GM12878 (cell line): ENCODE results near the gene HBZ. TPM values are rescaled to one million over a fixed set of nuclear protein-coding genes. Genes with fewer than 3 reads are reported as not detected.

ENCODE experiments used
- ATAC-seq: fragments of 200-7000 bp; cut with Tn5 transposase; 3 replicates; pipeline ENCODE4 v1.9.1; 2020; ENCODE audit warnings: mild to moderate bottlenecking, moderate library complexity
- BruUV-seq: library from RNA; stranded (reverse); fragments of 400-500 nt; replicated peaks from 2 replicates; lab custom pipeline; 2021; lab: Mats Ljungman, UMichigan
- CTCF ChIA-PET: fragments of 300-600 bp; sonication (Branson Sonifier 250); formaldehyde crosslinking; extraction: SDS; loops from one replicate; lab custom pipeline; 2021; ENCODE audit warnings: inconsistent platforms; lab: Yijun Ruan, JAX
- POLR2A ChIA-PET: fragments of 350-600 bp; formaldehyde crosslinking; extraction: SDS; loops from one replicate; lab custom pipeline; 2021; ENCODE audit warnings: inconsistent platforms; lab: Charles Lee
- RAD21 ChIA-PET: fragments of 300-600 bp; sonication (Branson Sonifier 250); formaldehyde crosslinking; loops from one replicate; lab custom pipeline; 2023; ENCODE audit warnings: antibody characterized with exemption; ENCODE audit not compliant: unreplicated experiment; lab: Charles Lee
- SMC1A ChIA-PET: fragments of 300-600 bp; sonication (Branson Sonifier 250); formaldehyde crosslinking; loops from one replicate; lab custom pipeline; 2023; ENCODE audit not compliant: unreplicated experiment, uncharacterized antibody; lab: Charles Lee
- DNase-seq: peaks from one replicate; pipeline ENCODE4 v3.0.0-alpha.2; 2011; ENCODE audit warnings: low read depth, low spot score
- FAIRE-seq: peaks from 3 replicates; lab custom pipeline; 2011; peaks lifted over from hg19 to GRCh38; lab: Jason Lieb, UNC
- H2AFZ ChIP-seq: 2 replicates; pipeline ENCODE4 v1.6.0; 2011; ENCODE audit warnings: low read depth, low read length, control low read depth; ENCODE audit not compliant: control insufficient read depth
- H3K27ac ChIP-seq: 2 replicates; pipeline ENCODE4 v1.5.1; 2011; ENCODE audit warnings: control low read depth; ENCODE audit not compliant: control insufficient read depth, insufficient read depth
- H3K27me3 ChIP-seq, 2 experiments: replicated peaks in 1 of 2; 2 replicates each; pipeline versions ENCODE4 v1.6.0 to v1.6.1; 2011; ENCODE audit warnings: low read length in 1 of 2; ENCODE audit not compliant: control insufficient read depth in 2 of 2, insufficient read depth in 2 of 2
- H3K36me3 ChIP-seq, 2 experiments: 2 replicates each; pipeline ENCODE4 v1.5.1; 2011; ENCODE audit warnings: low read length in 1 of 2; ENCODE audit not compliant: control insufficient read depth in 2 of 2, insufficient read depth in 2 of 2
- H3K4me1 ChIP-seq: 2 replicates; pipeline ENCODE4 v1.6.1; 2011; ENCODE audit warnings: mild to moderate bottlenecking, low read length, moderate library complexity, mixed read lengths; ENCODE audit not compliant: control insufficient read depth, insufficient read depth
- H3K4me2 ChIP-seq: 2 replicates; pipeline ENCODE4 v1.6.0; 2011; ENCODE audit warnings: control low read depth; ENCODE audit not compliant: control insufficient read depth, insufficient read depth
- H3K4me3 ChIP-seq: fragments of 200-600 bp; sonication (generic); 2 replicates; pipeline ENCODE4 v1.5.1; 2016
- H3K79me2 ChIP-seq: 2 replicates; pipeline ENCODE4 v1.6.0; 2011; ENCODE audit warnings: low read length; ENCODE audit not compliant: control insufficient read depth, insufficient read depth
- H3K9ac ChIP-seq: 2 replicates; pipeline ENCODE4 v1.8.0; 2011; ENCODE audit warnings: low read length, control low read depth, mixed read lengths; ENCODE audit not compliant: control insufficient read depth, insufficient read depth
- H3K9me3 ChIP-seq: replicated peaks from 3 replicates; pipeline ENCODE4 v1.5.1; 2011; ENCODE audit warnings: mild to moderate bottlenecking, low read length; ENCODE audit not compliant: control insufficient read depth, insufficient read depth
- H4K20me1 ChIP-seq: 2 replicates; pipeline ENCODE4 v1.6.0; 2011; ENCODE audit not compliant: control insufficient read depth, insufficient read depth
- EED ChIP-seq: sonication (generic); IDR thresholded peaks from 2 replicates; pipeline ENCODE4 v1.6.1; 2016; ENCODE audit warnings: antibody characterized with exemption, low read depth
- FOS ChIP-seq: IDR thresholded peaks from 3 replicates; pipeline ENCODE4 v1.6.1; 2011; ENCODE audit warnings: borderline replicate concordance; ENCODE audit not compliant: insufficient read length; ENCODE audit errors: extremely low read depth
- KAT2A ChIP-seq: conservative IDR thresholded peaks from 2 replicates; pipeline ENCODE4 v1.6.1; 2011; ENCODE audit warnings: low read depth, low read length; ENCODE audit not compliant: control insufficient read depth
- NR2C2 ChIP-seq: IDR thresholded peaks from 2 replicates; pipeline ENCODE4 v1.6.1; 2011; ENCODE audit warnings: borderline replicate concordance, low read depth; ENCODE audit not compliant: control insufficient read depth, insufficient read length
- POLR2AphosphoS2 ChIP-seq: IDR thresholded peaks from 2 replicates; pipeline ENCODE4 v1.6.1; 2011; ENCODE audit warnings: low read depth, mild to moderate bottlenecking, low read length, improper control_type of control experiment, moderate library complexity
- SKIL ChIP-seq: fragments of 450-650 bp; IDR thresholded peaks from 2 replicates; pipeline ENCODE4 v1.6.1; 2017; ENCODE audit warnings: mild to moderate bottlenecking, low read depth, inconsistent platforms; ENCODE audit not compliant: poor library complexity, severe bottlenecking
- SREBF2 ChIP-seq: IDR thresholded peaks from 2 replicates; pipeline ENCODE4 v1.6.1; 2012; ENCODE audit warnings: mild to moderate bottlenecking, low read length
- ZNF217 ChIP-seq: fragments of 450-650 bp; IDR thresholded peaks from 2 replicates; pipeline ENCODE4 v1.6.1; 2017; ENCODE audit warnings: antibody characterized with exemption, mild to moderate bottlenecking
- ZNF622 ChIP-seq: fragments of 450-650 bp; IDR thresholded peaks from 2 replicates; pipeline ENCODE4 v1.6.1; 2017; ENCODE audit warnings: mild to moderate bottlenecking, inconsistent platforms
- WGBS: methylation state at CpG from one replicate; pipeline ENCODE4 v1.1.6; 2016; ENCODE audit warnings: low lambda C conversion rate; ENCODE audit not compliant: insufficient replicate concordance, insufficient coverage; ENCODE audit errors: missing lambda C conversion rate; 5-methylcytosine and 5-hydroxymethylcytosine counted together
- in situ Hi-C: fragments of 300-500 bp; cut with MboI; formaldehyde crosslinking; loops from 9 replicates; pipeline ENCODE4 v1.14.3; 2018; ENCODE audit warnings: mixed read lengths
- intact Hi-C: fragments of 100-400 bp; cut with micrococcal nuclease; formaldehyde crosslinking; loops from one replicate; pipeline ENCODE4 v1.14.2; 2022; ENCODE audit not compliant: unreplicated experiment
- polyA plus RNA-seq, 11 experiments: library from polyadenylated mRNA; depleted of rRNA in 4 of 11; unstranded in 6 of 11; stranded (reverse) in 5 of 11; fragments of >200 nt; fragmentation: Nextera tagmentation in 4 of 11; fragmentation: Illumina TruSeq in 1 of 11; extraction: Ambion mirVana in 4 of 11; extraction: Trizol in 1 of 11; gene quantifications; 1 replicate in 1 of 11; 2 replicates in 10 of 11; pipeline versions ENCODE4 v1.2.1 to v1.2.3, GENCODE V29; 2011 to 2016; ENCODE audit warnings: inconsistent platforms in 2 of 11, missing spikeins in 2 of 11, low read depth in 1 of 11
- total RNA-seq, 4 experiments: library from RNA; depleted of rRNA in 3 of 4; stranded (reverse); fragments of >200 nt in 3 of 4; fragmentation: Illumina TruSeq in 1 of 4; extraction: Trizol in 1 of 4; gene quantifications; 2 replicates each; pipeline versions ENCODE4 v1.2.1 to v1.2.3, GENCODE V29; 2013 to 2021

HBZ gene
- total and polyA plus RNA-seq, 10 of the 15 experiments (the other 5 are each of a cell fraction or from before 2014, with no cell fraction given), result 0.49 TPM; not detected in 9

- intact Hi-C loops (no loop called here), in situ Hi-C loops (no loop called here)
- Histone ChIP-seq H3K4me1 (no peaks in the 10 kb centered on the region), H4K20me1 (no peaks in the 10 kb centered on the region), H3K9me3 (no peaks in the 10 kb centered on the region), H3K79me2 (no peaks in the 10 kb centered on the region), H3K4me3 (no peak overlapping the region), H3K9ac (no peak overlapping the region), H3K4me2 (no peak overlapping the region), H2AFZ (no peak overlapping the region), H3K27me3 (no peaks in the 10 kb centered on the region), H3K27ac (no peak overlapping the region), H3K36me3 (peaks cover 16 to 17% of the 10 kb centered on the region in 2 experiments)
- ChIA-PET POLR2A (interaction anchor here (1.1 kb wide), 1 partner anchor 9 kb away, joined by 3 read pairs; no protein-coding TSS in a partner anchor), SMC1A (no interaction called here), RAD21 (interaction anchor here (0.6 kb wide), 1 partner anchor 90 kb away, joined by 3 read pairs; no protein-coding TSS in a partner anchor), CTCF (interaction anchor here (0.6 kb wide), 1 partner anchor 175 kb away, joined by 4 read pairs; no protein-coding TSS in a partner anchor)
- DNase-seq (no peak), ATAC-seq (no peak), FAIRE-seq (no peak)
- no TSS peak for BruUV-seq
- TF ChIP-seq ZNF622, result no peak
- no peak for TF ChIP-seq POLR2AphosphoS2
- no peak for TF ChIP-seq FOS
- TF ChIP-seq SREBF2, result no peak
- no peak for TF ChIP-seq SKIL
- TF ChIP-seq KAT2A, result no peak
- no peak for TF ChIP-seq NR2C2
- TF ChIP-seq ZNF217, result no peak
- TF ChIP-seq EED, result no peak
- over 99% methylated on average over 8 of the region's 8 CpGs for WGBS
Measured at GRCh38 chr16:187330-187729, 34.9 kb downstream of the HBZ start.
